ENCODE results near the gene HECW1. TPM values are rescaled to one million over a fixed set of nuclear protein-coding genes. Genes with fewer than 3 reads are reported as not detected.
A peak's percentile ranks its signal among the peaks of the same experiment; 100 is the strongest.

The HECW1 gene
- total RNA-seq, 3 donors from 2014 or later, result not detected

GRCh38 chr7:43612128-43612527 is 499.7 kb downstream of the HECW1 start:
- ATAC-seq, result no peak
- no peaks in the 10 kb centered on the region for H3K27me3 Mint-ChIP-seq (ENCODE audit: low read depth)
- H3K9me3 Mint-ChIP-seq, result no peaks in the 10 kb centered on the region
- peaks cover 61% of the 10 kb centered on the region for H3K4me1 Mint-ChIP-seq (ENCODE audit: low read depth)
- H3K36me3 Mint-ChIP-seq (ENCODE audit: insufficient read depth), result peaks cover 43% of the 10 kb centered on the region
- no peak overlapping the region for H3K4me3 Mint-ChIP-seq
- no peak for DNase-seq

- ATAC-seq (peak; percentile 85 to 89), DNase-seq (no peak)
- Mint-ChIP-seq H3K4me1 (ENCODE audit: low read depth) (peaks cover 61% of the 10 kb centered on the region), H3K4me3 (peak overlapping the region; percentile 43), H3K9me3 (no peaks in the 10 kb centered on the region), H3K27me3 (ENCODE audit: low read depth) (no peaks in the 10 kb centered on the region), H3K36me3 (ENCODE audit: insufficient read depth) (peaks cover 43% of the 10 kb centered on the region)
Measured at GRCh38 chr7:43612599-43613589, 500.4 kb downstream of the HECW1 start.

Other genes with a start within 250 kb of the HECW1 start
- gene C7orf25, start 200.6 kb upstream of the HECW1 start, total RNA-seq, result 1 to 10 TPM; 1.5 to 3.0 (median 1.9) TPM
- 100 to 1,000 TPM; 224 to 252 (median 240) TPM for gene PSMA2, start 180.5 kb upstream of the HECW1 start, total RNA-seq
- 100 to 1,000 TPM in 2 of 3 donors, 10 to 100 TPM in 1; 91.2 to 119 (median 106) TPM for gene MRPL32, start 180.3 kb upstream of the HECW1 start, total RNA-seq